Activated CD4-positive, alpha-beta T cell treated with anti-CD3 and anti-CD28 coated beads, Interleukin-2, amount 50 U/mL, for 1 hour (primary cell): ENCODE results near the gene TGFB2.

Experiments used
- DNase-seq: peaks from one replicate; pipeline ENCODE4 v3.0.0-alpha.2; 2020

Gene TGFB2

GRCh38 chr1:218430822-218431221, 85.7 kb downstream of the TGFB2 start:
- DNase-seq: no peak

- DNase-seq: no peak
Measured at GRCh38 chr1:218431476-218431875, 86.3 kb downstream of the TGFB2 start.

- no peak for DNase-seq
Measured at GRCh38 chr1:218433744-218434143, 88.6 kb downstream of the TGFB2 start.

GRCh38 chr1:218435528-218435927, 90.4 kb downstream of the TGFB2 start:
- DNase-seq: no peak

DNA sequence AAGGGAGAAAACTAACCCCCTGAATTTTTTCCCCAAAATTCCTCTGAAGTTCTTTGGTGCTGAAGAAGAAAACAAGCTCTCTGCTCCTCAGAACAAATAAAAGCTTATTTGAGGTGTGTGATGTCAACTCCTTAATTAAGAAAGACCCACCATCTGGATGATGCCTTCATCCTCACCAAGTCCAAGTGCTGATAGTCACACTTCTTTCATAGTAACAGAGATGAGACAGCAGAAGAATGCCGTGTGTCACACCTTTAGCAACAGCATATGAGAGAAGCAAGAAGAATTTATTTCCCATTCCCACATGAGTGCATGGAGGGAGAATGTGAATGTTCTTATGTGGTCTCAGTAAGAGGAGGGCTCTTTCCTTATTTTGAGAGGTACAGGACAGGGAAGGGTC, 91.2 kb downstream of the TGFB2 start:
- no peak for DNase-seq

DNA sequence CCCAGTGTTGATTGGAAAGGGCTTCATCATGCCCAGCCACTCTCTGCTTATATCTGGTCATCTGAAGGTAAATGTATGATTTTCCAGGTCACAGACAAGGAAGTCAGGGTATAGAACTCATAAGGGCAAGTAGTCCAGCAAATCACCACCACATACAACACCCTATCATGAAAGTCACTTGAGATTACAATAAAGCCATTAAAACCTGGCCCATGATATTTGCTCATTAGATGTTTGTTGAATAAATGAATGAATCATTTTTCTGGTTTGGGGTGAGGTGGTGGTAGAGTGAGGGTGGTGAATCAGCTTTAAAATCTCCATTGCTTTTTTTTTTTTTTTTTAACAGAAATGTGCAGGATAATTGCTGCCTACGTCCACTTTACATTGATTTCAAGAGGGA, 91.9 kb downstream of the TGFB2 start:
- DNase-seq: no peak

DNA sequence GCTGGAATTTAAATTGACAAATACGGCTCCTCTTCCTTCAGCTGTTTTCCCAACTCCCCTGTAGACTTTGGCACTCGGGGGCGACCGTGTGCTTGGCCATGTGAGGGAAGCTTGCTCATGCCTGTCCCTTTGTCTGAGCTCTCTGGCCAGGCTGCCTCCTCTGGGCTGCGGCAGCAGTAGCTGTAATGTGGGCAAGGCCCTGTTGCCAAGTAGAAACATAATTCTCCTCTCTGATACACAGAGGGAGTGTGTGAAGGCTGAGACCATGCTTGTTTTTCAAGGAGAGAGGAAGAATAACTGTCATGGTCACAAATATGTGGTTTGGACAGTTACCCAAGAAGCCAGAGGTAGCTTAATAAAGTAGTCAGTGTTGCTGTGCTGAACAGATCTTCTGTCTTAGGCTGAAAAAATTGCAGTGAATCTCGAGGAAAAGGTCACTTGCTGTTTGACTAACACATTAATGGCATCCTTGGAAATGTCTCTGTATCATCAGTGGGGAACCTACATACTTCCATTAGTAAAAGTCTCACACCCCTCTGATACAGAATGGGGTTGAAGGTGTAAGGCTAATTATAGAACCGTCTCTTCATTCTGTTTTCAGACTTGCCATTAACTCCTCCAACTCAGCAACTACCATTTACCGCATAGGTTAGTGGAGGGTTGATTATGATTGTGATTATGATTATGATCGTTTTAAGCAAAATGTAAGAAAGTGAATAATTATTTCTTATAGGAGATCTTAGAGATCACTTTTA, 94.6 kb downstream of the TGFB2 start:
- no peak for DNase-seq

DNA sequence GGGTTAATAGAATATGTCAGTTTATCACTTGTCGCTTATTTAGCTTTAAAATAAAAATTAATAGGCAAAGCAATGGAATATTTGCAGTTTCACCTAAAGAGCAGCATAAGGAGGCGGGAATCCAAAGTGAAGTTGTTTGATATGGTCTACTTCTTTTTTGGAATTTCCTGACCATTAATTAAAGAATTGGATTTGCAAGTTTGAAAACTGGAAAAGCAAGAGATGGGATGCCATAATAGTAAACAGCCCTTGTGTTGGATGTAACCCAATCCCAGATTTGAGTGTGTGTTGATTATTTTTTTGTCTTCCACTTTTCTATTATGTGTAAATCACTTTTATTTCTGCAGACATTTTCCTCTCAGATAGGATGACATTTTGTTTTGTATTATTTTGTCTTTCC, 98.1 kb downstream of the TGFB2 start:
- DNase-seq: no peak

DNA sequence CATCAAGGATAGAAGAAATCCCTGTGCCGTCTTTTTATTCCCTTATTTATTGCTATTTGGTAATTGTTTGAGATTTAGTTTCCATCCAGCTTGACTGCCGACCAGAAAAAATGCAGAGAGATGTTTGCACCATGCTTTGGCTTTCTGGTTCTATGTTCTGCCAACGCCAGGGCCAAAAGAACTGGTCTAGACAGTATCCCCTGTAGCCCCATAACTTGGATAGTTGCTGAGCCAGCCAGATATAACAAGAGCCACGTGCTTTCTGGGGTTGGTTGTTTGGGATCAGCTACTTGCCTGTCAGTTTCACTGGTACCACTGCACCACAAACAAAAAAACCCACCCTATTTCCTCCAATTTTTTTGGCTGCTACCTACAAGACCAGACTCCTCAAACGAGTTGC, 99.0 kb downstream of the TGFB2 start:
- no peak for DNase-seq

GRCh38 chr1:218444588-218444987, 99.5 kb downstream of the TGFB2 start:
- no peak for DNase-seq

- DNase-seq: no peak
Measured at GRCh38 chr1:218447010-218447689, 102.0 kb downstream of the TGFB2 start.

GRCh38 chr1:218451415-218451814, 106.3 kb downstream of the TGFB2 start:
- DNase-seq: no peak

GRCh38 chr1:218454700-218455282, 109.7 kb downstream of the TGFB2 start:
- DNase-seq: no peak

DNA sequence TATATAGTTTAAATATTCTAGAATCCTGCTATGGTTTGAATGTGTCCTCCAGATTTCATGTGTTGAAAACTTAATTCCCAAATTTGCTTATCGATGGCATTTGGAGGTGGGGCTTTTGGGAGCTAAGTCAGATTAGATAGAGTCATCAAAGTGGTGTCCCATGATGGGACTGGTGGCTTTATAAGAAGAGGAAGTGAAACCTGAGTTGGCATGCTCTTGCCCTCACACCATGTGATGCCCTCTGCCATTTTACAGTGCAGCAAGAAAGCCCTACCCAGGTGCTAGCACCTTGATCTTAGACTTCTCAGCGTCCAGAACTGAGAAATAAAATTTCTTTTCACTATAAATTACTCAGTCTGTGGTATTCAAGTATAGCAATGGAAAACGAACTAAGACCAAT, 111.3 kb downstream of the TGFB2 start:
- no peak for DNase-seq

GRCh38 chr1:218459450-218459849, 114.3 kb downstream of the TGFB2 start:
- DNase-seq: no peak

GRCh38 chr1:218459878-218460711, 115.0 kb downstream of the TGFB2 start:
- DNase-seq: no peak

DNA sequence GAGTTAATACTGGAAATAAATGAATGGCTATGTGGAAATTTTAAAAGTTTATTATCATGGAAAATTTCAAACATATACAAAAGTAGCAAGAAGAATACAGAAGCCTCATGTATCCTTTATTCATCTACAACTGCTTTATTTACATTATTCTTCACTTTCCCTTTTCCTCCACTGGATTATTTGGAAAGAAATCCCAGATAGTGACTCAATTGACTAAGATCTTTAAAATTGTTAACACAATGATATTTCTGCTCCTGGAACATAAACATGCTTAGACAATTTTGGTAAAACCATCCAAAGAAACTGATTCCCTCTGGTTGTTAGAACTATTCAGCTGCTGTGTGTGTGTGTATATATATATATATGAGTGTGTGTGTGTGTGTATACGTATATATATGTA, 116.2 kb downstream of the TGFB2 start:
- no peak for DNase-seq

- DNase-seq: no peak
Measured at GRCh38 chr1:218462116-218462515, 117.0 kb downstream of the TGFB2 start.

GRCh38 chr1:218462587-218462986, 117.5 kb downstream of the TGFB2 start:
- DNase-seq: no peak

DNA sequence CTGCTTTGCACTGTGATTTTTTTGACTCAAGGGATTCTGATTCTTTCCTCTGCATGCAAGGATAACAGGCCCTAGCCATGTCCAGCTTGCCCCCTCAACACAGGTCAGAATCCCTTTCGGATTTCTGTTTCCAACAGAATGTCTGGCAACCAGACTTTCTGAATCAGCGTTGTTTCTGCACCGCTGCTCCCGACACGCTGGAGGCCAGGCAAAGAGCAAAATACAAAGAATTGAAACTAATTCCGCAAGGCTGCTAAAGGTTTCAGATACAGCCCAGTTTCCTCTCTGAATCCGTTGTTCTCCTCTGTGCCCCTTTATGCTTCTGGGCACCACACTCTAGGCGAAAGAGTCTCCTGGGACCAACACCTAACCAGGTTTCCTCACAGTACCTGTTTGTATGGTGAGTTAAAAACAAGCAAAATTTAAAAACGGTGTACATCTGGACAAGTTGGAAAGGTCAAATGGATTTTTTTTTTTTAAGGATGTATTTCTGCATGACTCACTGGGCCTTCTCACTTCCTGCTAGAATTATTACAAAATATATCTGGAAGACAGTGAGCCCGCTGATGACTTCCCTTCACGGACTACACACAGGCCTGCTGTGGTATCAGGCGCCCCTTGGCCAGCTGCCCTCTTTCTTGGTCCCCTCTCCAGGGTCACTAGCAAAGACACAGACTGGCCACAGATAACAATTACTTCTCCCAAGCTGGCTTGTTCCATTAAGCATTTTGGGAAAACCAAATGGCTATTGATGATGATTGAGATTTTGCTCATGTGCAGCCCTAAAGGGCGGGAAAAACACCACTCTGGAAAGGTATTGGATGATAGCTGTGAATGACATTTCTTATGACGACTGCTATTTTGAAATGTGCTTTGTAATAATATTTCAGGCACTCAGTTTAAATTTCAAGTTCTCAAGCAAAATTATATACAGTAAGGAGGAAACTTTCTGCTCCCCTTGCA, 118.3 kb downstream of the TGFB2 start:
- DNase-seq: no peak

DNA sequence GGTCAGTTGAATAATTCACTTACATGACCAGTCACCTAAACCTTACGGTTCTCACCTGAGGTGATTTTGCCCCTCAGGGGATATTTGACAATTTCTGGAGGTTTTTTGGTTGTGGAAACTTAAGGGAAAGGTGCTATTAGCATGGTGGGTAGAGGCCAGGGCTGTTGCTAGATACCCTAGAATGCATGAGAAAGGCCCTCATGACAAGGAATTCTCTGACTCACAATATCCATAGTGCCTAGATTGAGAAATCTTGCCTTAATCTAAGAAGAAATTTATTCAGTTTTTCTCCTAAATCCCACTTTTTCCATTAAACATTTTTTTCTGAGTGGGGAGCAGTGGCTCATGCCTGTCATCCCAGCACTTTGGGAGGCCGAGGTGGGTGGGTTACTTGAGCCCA, 119.7 kb downstream of the TGFB2 start:
- DNase-seq: no peak

DNA sequence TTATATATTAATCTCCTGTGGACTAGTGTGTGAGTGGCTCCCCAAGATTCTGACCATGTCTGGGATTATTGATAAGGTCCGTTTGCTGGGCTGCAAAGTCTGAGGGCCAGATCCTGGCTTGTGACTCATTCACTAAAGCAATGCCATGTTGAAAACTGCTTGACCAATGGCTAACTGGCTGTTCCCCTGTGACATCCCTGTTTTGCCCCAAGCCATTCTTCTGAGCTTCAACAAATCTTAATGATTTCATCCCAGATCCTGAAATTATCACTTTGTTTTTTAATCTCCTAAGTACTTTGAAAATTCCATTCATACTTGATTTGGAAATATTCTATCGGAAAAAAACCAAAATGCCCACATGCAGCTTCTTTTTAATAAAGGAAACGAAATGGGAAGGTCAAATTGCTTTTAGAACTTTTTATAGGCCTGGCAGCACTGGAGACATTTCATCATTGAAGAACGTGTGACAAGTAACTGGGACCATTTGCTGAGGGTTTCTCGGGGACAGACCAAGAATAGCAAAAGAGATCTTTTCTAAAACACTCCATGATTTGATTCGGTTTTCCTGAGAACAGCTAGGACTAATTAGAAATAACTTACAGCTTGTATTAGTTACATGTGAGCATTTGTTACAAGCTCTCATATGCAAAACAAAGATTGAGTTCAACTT, 121.3 kb downstream of the TGFB2 start:
- no peak for DNase-seq
